ENCODE measurements around the gene NOP58.
"Not testable (repeated sequence)": the region's sequence is repeated elsewhere in the genome, so short reads cannot be mapped to it uniquely, and the experiment has no call there.

Gene NOP58

DNA sequence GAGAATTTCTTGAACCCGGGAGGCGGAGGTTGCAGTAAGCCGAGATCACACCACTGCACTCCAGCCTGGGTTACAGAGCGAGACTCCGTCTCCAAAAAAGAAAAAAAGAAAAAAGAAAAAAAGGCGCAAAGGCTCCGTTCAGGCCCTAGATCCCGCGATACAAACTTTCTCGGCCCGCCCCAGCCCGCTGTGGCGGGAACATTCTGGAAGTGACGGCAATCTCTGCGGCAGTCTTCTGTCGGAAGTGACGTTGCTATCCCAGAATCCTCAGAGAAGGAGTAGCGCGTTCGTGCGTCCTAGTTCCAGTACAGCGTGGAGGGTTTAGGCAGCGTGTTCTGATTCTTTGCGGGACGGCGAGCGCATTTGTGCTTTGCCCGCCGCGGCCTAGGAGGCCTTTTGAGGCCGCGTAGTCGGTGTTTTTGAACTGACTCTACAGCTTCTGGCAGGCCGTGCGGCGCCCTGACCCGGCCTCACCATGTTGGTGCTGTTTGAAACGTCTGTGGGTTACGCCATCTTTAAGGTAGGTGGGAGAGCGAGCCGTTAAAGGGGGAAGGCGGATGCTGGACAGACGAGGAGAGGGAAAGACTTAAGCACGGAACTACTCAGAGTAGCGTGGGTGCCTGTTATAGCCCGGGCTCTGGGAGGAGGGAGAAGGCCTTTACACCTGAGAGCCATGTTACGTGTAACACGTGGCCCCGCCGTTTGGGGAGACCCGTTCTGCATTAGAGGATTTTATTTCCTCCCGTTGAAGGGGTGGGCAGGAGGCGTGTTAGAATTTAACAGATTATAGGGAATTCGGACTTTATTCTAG is at the start of gene NOP58:
TSS of gene NOP58 (plus strand) at position 297 of the 811 bp plus-strand sequence. CDS start at position 476, 179 bp downstream.
- peak; percentile 91 for FAIRE-seq

GRCh38 chr2:202221873-202222272 is 43.7 kb upstream of the NOP58 start:
- no peak for FAIRE-seq

- no peak for FAIRE-seq
Observed at GRCh38 chr2:202237787-202238233, 27.8 kb upstream of the NOP58 start.

DNA sequence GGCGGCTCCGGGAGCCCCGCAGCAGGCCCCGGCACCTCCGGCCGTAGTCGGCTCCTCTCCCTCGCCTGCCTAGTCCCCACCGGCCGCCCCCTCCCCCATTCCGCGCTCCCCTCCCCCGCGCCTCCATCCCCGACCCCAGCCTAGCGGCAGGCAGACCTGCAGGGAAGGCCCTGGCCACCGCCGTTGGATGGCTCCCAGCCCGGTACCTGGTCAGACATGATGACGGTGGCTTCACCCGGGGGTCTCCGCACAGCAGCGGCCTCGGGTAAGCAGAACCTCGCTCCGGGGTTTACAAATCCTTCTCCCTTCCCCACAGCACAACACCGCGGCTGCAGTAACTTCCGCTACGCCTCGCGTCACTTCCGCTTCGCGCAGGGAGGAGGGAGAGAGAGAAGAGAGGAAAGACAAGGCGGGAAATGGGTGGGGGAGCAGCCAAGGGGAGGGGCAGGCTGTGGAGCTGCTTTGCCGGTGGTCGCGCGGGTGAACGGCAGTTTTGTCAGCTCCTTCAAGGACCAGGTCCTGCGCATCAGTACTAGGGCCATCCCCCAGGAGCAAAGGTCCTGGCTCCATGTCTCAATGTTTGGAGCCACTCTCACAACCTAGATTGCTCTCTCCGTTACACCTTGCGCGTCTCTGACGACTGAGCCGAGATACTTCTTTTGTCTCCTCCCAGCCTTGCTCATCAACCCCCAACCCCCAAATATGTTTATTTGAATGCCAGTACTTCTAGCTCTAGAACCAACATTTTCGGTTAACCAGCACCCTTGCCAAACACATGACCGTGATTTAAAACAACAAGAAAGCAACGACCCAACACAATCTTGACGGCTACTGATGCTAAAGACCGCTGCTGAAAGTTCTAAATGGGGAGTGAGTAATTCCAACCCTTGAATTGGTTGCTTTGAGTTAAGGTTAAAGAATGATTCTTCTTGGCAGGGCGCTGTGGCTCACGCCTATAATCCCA is 27.0 kb upstream of the NOP58 start, which contains the start of gene SUMO1:
TSS of gene SUMO1 (minus strand) at position 364 of the 964 bp plus-strand sequence. CDS start at position 218, 146 bp downstream.
- FAIRE-seq, result no peak

GRCh38 chr2:202247710-202248109 is 17.9 kb upstream of the NOP58 start:
- not testable (repeated sequence) for FAIRE-seq

DNA sequence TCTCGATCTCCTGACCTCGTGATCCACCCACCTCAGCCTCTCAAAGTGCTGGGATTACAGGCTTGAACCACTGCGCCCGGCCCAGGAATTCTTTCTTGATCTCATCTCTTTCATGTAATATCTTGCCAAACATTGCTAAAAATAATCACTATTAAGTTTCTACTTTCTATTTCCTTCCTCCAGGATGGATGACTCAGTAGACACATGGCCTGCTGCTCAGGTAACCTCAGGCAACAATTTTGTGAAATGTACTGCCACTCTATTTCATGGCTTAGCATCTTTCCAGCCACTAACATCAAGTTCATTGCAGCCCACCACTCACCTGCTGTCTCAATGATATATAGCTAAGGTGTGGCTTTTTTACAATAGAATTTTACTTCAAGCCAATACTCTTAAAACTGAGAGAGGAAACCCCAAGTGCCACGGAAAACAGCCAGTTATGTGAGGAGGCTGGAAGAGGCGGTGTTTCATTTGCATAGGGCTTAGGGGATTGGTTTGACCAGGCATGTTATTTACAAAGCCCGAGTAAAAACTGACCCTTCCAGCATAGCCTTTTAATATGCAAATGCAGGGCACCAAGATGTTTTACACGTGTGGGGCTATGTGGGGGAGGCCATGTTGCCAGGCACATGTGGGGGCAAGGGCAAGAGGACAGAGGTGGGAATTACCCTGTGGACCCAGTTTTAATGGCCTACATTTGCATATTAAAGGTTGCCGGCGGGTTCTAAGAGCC is 15.9 kb upstream of the NOP58 start:
- FAIRE-seq, result no peak

GRCh38 chr2:202251494-202251893 is 14.1 kb upstream of the NOP58 start:
- FAIRE-seq, result no peak

GRCh38 chr2:202261531-202261930 is 4.0 kb upstream of the NOP58 start:
- no peak for FAIRE-seq

- FAIRE-seq, result no peak
Observed at GRCh38 chr2:202267495-202267894, 1.9 kb downstream of the NOP58 start.

- FAIRE-seq, result no peak
Observed at GRCh38 chr2:202269585-202269984, 4.0 kb downstream of the NOP58 start.

DNA sequence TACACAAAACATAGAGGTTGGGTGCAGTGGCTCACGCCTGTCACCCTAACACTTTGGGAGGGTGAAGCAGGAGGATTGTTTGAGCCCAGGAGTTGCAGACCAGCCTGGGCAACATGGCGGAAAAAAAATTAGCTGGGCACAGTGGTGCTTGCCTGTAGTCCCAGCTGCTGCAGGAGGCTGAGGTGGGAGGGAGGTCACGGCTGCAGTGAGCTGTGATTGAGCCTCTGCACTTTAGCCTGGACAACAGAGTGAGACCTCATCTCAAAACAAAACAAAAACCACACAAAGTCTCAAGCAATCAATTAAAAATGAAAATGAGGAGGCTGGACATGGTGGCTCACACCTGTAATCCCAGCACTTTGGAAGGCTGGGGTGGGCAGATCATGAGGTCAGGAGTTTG is 4.9 kb downstream of the NOP58 start:
- no peak for FAIRE-seq

DNA sequence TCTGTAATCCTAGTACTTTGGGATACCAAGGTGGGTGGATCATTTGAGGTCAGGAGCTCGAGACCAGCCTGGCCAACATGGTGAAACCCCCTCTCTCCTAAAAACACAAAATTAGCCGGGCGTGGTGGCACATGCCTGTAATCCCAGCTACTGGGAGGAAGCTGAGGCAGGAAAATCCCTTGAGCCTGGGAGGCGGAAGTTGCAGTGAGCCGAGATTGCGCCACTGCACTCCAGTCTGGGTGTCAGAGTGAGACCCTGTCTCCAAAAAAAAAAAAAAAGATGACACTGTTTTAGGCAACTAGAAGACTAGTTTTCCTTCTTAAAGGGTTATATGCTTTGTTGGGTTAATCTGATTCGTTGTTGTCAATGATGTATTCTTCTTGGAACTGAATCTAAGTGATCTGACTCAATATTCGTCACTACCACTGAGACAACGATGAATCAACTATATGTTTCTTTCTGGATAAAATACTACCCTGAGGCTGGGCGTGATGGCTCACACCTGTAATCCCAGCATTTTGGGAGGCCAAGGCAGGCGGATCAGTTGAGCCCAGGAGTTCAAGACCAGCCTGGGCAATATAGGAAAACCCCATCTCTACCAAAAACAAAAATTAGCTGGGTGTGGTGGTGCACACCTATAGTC is 10.6 kb downstream of the NOP58 start:
- FAIRE-seq, result not testable (repeated sequence)

DNA sequence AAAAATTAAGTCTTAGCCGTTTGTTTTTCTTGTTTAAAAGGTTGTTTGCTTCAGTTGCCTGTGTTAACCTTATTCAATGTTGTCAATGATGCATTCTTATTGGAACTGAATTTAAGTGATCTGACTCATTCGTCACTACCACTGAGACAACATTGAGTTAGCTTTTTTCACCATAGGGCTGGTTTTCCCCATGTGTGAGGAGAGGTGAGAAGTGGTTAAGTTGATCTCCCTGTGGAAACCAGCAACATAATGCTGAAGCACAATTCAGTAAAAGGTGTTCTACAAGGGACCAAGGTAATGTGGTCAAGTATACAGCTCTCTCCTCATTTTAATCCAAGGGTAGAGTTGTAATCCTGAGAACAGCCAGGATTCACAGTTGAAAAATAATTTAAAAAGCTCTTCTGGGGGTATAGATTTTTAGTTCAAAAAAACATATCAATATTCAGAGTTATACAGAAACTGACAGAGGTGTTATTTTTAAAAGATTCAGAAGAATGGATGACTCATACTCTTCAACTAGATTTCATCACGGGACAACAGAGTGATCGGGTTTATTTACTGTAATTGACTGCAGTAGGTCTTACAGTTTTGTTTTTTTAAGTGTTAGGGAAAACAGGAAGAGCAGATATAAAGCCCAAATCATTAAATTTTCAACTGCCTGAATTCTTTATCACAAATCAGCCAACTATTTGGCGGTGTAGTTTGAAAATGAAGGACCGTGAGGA is 12.6 kb downstream of the NOP58 start:
- FAIRE-seq, result no peak

DNA sequence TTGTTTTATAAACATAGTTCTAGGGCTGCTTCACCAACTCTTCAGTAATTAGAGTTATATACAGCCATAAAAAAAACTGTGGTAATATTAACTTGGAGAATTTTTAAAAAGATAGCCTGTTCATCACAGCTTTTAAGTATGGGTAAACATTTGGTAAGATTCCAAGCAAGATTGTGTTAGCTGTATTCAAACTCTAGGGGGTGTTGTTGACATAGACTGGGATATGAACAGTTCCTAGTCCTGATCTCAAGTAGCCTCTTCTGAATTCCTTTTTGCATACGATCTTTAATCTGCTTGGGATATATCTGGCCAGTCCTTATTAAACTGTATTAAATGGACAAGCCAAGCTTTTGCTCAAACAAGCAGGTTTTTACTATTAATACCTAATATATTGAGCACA is 13.4 kb downstream of the NOP58 start:
- peak; percentile 72 for FAIRE-seq

- FAIRE-seq, result no peak
Observed at GRCh38 chr2:202286595-202286994, 21.0 kb downstream of the NOP58 start.

GRCh38 chr2:202289394-202290204 is 24.0 kb downstream of the NOP58 start:
- FAIRE-seq, result no peak

DNA sequence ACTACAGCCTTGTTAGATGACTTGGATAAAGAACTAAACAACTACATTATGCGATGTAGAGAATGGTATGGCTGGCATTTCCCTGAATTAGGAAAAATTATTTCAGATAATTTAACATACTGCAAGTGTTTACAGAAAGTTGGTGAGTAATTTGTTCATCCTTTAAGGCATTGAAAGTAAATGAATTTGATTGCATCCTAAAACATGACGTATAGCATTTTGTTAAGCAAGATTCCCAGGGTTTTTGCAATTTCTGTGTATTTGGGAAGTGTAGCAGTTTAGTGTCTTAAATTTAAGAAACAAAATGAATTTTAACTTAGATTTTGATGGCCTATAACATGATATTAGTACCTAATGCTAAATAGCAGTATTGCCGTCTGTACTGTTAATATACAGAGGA is 24.8 kb downstream of the NOP58 start:
- no peak for FAIRE-seq

DNA sequence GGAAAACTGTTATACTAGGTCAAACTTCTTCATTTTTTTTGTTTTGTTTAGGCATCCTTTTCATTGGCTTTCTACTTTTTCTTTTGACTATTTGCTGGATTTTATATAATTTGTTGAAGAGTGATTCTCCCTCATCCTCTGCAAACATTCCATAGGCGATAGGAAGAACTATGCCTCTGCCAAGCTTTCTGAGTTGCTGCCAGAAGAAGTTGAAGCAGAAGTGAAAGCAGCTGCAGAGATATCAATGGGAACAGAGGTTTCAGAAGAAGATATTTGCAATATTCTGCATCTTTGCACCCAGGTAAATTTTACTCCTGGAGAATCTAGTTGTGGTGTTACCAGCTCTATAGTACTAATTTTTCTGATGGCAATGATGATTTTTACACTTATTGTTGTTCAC is 25.4 kb downstream of the NOP58 start:
- FAIRE-seq, result no peak

DNA sequence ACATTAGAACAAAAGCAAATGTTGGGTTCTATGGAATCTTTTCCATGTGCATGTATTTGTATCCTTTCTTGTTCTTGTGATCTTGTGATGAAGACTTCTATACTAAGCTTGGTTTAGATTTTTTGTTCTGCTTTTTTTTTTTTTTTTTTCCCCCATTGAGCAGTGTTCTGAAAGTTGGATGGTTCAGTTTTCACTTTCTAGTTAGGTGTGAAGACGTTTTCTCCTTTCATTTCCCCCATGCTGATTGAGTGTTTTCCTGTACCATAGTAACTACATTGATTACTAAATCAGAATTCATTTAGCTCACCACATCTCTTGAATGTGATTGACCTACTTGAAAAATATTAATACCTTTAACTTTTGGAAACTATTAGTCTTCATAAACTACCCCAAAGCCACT is 34.1 kb downstream of the NOP58 start:
- FAIRE-seq, result peak; percentile 3

DNA sequence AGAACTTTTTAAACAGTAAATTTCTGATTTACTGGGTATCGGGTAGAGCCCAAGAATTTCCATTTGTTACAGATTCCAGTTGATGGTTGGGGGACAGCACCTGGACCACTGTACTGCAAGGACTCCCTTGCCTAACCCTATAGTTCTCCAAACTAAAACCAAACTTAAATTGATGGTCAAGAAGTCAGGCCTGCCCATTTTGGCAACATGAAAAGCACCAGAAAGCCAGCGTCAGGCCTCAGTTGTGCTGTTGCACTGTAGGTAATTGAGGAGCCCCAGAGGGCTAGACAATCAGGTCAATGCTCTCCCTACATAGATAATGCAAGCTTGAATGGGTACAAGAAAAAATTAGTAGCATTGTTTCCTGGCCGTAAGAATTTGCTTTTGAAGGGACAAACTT is 40.5 kb downstream of the NOP58 start:
- no peak for FAIRE-seq

DNA sequence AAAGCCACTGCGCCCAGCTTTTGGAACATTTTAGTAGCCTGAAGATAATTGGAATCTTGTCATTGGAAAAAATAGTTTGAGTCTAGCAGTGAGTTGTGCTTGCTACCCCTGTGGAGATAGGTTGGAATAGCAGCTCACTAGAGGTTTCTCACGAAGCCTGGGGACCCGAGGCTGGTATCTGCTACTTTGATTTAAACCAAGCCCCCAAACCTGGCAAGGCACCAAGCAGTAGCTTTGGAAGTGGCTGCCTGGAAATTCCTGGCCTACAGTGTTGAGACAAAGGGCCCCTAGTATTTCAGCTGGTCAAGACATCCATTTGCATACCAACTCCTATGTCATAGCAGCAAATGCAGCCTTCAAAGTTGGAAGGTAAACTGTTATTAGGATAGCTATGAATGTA is 42.1 kb downstream of the NOP58 start:
- no peak for FAIRE-seq

Measured in TTC549 (cell line).